Measurements from ENCODE around the gene TTC39A. TPM values are rescaled to one million over a fixed set of nuclear protein-coding genes. Genes with fewer than 3 reads are reported as not detected.
A peak's percentile ranks its signal among the peaks of the same experiment; 100 is the strongest.

Gene TTC39A
- total RNA-seq, 1 experiment from 2014 or later: 0.83 TPM

DNA sequence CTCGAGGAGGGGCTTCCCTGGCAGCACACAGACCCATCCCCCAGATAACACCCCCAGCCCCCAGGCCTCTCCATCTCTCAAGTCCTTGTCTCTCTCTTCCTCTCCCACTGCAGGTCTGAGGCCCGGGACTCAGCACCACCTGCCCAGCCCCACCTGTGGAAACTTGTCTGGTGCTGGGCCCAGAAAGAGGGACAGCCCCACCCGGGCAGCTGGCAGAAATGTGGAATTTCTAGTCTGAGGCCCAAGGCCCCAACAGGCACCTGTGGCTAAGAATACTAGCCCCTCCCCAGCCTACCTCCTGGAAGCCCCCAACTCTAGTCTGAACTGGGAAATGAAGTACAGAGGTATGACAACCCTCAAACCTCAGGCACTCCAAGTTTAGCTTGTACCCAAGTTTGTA, 15.4 kb downstream of the TTC39A start:
- DNase-seq (ENCODE audit: low spot score): no peak

DNA sequence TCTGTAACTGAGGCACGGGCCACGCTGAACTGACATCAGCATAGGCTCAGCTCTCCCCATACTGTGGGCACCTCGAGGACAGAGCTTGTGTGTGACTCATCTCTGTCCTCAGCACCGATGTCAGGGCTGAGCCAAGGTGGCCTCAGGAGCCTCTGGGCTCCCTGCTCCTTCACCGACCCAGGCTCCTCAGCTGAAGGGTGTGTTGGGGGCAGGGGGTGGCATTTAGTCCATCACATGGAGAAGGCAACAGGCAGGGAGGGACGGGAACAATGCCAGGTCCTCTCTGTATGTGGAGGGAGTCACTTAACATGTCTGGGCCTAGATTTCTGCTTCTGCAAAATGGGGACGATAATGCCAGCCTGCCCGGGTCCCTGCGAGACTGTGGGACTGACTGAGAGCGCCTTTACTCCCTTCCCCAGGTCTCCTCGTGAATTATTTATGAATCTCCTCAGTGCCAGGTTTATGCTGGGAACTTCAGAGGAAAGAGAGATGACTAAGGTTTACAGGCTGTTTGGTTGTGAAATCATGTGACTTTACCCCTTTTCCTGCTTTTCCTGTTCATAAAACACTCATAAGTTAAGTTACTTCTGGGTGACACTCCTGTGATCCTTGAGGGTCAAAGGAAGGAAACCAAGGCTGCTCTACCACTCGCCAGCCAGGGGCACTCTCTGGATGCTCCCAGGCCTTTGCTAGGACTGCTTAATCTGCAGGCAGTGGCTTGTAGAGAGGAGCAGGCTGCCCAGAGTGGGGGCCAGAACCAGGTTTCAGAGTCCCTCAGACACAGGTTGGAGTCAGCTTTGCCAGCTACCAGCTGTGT, 16.2 kb downstream of the TTC39A start:
- DNase-seq (ENCODE audit: low spot score): peak; percentile 77

DNA sequence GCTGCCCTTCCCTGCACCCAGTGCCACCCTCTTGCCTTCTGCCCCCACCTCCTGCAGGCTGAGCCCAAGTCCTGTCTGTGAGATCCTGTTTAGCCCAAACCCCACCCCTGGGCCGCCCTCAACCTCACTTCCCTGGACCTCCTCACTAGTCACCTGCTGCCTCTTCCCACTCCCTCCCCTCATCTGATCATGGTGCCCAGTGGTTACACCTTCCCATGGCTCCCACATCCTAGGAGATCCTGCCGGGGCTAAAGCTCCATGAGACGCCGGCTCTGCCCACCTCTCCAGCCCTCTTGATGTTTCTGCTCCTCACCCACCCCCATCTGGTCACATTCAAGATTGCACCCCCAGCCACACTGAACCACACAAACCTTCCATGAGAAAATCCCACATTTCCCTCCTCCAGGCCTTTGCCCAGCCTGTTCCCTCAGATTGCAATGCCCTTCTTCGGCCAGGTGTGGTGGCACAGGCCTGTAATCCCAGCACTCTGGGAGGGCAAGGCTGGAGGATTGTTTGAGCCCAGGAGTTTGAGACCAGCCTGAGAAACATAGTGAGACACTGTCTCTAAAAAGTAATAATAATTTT, 17.0 kb downstream of the TTC39A start:
- peak; percentile 66 for DNase-seq (ENCODE audit: low spot score)

DNA sequence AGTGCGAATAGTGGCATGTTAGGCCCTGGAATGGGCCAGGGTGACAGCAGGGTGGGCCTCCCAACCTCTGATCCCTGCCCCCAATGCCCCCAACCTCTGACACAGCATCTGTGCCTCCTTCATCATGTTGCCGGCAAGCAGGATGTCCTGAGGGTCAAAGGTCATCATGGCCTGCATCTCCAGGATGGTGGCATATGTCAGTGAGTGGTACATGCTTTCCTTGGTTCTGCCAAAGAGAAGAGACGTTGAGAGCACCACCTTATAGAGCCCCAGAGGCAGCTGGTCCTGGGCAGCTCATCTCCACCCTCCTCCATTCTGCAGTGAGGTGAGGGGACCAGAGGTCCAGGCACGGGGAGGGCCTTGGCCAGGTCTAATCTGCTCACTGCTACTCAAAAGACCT, 17.6 kb downstream of the TTC39A start:
- no peak for DNase-seq (ENCODE audit: low spot score)

DNA sequence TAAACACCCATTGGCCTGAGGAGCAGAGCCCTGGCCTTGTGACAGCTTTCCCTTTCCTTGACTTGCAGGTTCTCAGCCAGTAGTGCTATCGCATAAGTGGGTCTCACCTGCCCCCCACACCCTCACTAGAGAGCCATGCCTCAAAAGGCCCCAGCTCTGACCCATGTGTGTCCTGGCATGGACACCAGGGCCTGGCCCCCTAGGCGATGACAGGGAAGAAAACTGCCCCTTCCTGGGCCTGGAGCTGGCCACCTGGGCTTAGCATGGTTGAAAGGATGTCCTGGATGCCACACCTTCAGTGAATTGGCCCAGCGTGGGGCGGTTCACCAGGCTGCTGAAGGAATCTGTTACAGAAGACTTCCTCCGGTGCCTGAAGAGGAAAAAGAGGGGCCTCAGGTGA, 18.5 kb downstream of the TTC39A start:
- no peak for DNase-seq (ENCODE audit: low spot score)

DNA sequence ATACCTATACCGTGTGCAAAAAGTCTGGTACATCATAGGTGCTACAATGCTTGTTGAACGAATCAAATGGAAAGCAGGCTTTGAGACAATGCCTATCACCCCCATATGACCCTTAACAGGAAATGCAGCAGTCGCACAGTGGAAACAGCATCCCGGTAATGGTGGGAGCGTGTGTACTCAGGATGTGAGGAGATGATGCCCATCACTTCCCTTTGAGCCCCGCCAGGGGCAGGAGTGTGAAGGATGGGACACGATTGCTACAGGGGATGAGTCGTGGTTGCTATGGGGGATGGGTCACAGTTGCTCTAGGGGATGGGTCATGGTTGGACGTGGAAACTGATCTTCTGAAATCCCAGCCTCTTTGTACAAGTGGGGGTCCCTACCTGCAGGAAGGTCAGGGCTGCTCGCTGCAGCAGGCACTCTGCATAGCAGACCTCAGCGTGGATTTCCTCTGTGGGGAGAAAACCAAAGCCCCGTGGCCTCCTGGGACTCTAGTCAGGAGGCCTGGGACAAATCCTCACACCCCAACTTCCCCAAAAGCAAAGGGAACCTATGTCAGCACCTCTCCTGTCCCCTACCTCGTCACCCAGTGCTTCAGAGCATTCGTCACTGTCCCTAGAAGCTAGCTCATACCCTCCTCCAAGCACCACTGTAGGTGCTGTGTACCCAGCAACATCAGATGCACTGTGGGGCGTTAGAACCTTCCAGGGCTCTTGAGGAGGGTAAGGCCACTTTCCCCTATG, 19.3 kb downstream of the TTC39A start:
- no peak for DNase-seq (ENCODE audit: low spot score)

DNA sequence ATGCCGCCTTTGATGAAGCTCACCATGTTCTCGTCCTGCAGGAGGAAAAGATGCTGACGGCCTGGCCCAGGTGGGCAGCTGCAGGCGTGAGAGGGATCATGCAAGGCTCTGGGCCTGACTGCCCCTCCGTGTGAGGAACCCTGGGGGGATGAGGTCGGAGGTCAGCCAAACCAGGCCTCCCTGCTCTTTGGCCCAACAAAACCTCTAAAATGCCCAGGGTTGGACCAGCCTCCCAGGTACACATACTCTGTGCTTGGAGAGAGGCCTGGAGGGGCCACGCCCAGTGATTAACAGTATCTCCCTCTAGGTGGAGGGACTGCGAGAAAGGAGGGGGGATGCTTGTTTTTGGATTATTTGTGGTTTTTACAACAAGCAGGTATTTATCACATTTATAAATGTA, 21.1 kb downstream of the TTC39A start:
- no peak for DNase-seq (ENCODE audit: low spot score)

DNA sequence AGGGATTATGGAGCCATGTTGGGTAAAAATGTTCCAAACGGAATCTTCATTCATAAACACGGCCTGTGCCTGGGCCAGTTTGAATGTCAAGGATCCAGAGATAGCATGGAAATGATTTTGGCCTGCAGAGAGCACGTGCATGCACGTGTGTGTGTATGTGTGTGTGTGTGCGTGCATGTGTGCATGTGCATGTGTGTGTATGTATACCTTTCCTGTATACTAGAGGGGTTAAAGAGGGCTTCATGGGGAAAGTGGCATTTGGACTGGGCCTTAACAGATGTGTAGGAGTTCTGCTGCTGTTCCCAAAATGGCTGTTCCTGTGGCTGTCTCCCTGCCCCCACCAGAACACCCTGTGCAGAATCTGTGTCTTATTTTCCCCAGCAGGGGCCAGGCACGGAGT, 21.7 kb downstream of the TTC39A start:
- DNase-seq (ENCODE audit: low spot score): no peak

DNA sequence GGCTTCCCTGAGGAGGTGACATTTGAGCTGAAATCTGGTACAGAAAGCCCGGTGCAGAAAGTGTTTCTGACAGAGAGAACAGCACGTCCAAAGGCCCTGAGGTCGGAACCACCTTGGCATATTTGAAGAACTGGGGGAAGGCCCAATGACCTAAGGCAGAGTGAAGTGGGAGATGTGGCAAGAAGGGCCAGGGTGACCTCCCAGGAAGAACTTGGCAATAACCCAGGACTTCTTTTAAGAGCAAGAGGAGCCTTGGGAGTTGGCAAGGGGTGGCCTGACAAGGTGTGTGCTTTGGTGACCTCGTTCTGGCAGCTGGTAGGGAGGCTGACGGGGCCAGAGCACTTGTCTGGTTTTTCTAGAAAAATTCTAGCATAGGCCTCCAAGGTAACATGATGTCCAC, 23.4 kb downstream of the TTC39A start:
- no peak for DNase-seq (ENCODE audit: low spot score)

DNA sequence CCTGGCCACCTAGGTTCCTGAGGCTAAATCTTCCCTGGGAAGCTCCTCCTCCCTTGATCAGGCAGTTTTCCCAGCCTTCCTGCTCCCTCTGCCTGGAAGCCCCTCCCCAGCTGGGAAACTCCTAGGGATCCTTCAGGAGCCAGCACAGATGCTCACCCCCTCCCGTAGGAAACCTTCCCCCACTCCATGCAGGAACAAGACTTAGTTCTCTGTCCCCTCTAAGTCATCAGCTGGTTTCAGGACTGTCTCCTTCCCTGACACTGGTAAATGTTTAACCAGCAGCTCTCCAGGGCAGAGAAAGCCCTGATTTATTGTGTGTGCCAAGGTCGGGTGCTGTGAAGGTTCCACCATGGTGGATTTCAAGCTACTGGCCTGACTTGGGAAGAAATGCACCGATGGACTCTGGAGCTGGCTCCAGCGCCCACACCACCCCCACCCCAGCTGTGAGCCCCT, 25.0 kb downstream of the TTC39A start:
- DNase-seq (ENCODE audit: low spot score): no peak

DNA sequence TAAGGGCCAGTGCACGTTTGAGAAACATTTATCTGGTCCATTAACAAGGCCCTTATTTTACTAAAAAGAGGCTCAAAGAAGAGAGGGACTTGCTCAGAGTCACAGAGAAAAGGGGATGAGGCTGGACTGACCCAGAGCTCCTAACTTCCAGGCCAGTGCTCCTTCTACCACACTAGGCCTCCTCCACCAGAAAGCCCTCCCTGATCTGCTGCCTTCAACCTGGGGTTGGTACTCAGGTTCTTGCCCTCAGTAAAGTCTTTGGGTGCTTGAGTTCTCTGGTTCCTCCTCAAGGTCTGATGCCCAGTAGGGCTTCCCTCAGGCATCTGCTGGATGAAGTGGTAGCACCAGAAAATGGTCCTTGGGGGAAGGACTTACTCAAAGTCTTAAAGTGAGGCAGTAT, 26.0 kb downstream of the TTC39A start:
- no peak for DNase-seq (ENCODE audit: low spot score)

DNA sequence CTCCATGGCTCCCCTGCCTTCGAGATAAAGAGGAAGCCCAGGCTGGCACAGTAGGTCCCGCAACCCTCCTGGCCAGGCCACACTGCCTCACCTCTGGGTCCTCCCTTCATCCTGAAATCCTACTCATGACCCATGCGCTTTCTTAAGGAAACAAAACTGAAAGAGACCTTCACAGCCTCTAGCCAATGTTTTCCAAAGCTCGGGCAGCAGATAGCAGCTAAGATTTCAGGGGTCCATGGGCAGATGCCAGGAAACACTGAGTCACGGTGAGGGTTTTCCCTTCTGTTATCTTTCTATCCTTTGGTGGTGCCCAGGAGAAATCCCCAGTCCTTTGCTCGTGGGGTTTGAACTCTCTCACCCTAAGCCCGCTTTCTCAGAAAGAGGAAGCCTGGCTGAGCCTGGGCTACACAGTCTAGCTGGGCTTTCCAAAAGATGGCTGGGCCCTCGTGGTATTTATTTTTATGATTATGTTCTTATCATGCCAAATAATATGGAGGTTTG, 26.6 kb downstream of the TTC39A start:
- DNase-seq (ENCODE audit: low spot score): no peak

DNA sequence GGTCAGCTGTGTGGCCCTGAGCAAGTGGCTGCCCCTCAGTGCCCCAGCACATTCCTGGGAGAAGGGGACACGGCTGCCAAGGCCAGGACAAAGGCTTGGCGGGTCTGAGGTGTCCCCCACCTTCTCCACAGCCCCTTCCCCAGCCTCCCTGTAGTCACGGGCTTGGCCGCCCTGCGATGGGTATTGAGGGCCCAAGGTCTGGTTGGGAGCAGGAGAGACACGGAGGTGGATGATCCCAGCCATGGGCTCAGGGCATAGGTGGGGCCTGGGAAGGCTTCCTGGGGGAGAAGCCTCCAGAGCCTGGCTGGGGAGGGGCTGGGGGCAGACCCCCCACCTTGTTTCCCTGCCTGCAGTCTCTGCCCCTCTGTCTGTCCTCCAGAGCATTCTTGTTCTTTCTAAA, 27.0 kb downstream of the TTC39A start:
- DNase-seq (ENCODE audit: low spot score): no peak

DNA sequence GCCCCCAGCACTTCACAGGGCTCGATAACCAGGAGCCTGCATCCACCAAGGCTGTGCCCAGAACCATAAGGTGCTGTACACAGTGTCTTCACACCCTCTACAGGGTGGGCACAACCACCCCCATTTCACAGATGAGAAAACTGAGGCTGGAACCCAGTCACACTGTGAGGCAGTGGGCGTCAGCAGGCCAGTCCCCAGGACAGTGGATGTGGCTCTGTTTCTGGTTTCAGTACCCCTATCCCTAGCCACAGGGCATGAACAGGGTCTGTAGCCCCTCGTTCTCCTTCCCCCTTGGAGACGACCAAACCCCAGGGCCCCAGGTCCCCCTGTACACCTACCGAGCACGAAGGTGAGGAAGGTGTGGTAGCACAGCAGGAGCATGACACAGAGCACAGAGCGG, 27.6 kb downstream of the TTC39A start:
- peak; percentile 4 for DNase-seq (ENCODE audit: low spot score)

DNA sequence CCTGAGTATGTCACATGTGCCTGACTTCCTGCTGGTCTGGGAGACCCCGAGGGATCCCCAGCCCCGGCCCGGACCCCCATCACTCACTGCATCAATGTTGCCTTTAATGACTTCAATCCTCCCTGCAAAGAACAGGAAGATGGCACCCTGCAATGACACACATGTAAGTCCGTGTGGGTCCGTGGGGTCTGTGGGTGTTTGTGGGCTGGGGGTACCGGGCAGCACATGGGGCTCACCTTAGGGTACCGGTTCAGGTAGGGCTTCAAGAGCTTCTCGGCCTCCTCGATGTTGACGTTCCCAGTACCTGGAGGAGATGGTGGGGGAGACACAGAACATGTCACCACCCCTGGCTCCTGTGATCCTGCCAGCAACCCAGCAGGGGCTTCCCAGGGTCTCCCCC, 28.1 kb downstream of the TTC39A start:
- peak; percentile 1 for DNase-seq (ENCODE audit: low spot score)

DNA sequence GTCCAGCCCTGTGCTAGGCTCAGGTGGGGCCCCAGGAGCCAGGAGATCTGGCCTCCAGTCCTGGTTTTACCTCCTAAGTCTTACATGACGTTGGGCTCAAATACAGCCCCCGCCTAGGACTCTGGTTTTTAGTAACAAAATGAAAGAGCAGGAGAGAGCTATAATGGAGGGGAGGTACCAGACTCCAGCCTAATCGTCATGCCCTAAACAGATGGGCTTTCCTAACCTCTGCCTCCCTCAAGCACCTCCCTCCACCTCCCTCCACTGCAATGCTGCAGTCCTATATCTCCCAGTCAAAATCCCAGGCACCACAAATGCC, 28.6 kb downstream of the TTC39A start:
- peak; percentile 11 for DNase-seq (ENCODE audit: low spot score)

DNA sequence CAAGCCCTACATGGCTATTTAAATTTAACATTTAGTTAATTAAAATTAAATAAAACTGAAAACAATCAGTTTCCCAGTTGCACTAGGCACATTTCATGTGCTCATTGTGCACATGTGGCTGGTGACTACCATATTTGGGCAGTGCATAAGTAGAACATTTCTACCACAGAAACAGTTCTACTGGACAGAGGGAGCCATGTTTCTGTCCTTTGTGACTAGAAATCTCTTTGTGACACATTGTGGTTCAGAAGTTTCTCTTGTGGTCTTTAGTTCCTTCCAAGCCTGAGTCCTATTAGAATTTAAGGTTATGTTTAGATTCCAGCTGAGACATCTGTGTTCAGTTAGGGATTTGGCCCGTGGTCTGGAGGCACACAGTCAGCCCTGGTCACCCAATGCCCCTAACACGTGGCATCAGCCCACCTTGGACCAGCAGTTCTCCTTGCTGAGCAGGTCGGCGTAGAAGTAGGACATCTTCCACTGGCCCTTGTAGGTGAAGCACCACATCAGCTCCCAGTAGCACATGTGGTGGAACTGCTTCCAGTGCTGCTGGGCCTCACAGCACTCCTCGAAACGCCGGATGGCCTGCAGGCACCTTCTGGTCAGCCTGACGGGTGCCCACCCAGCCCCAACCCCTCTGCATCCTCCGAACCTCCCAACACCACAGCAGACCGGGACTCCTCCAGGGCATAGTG, 29.1 kb downstream of the TTC39A start:
- peak; percentile 17 for DNase-seq (ENCODE audit: low spot score)

DNA sequence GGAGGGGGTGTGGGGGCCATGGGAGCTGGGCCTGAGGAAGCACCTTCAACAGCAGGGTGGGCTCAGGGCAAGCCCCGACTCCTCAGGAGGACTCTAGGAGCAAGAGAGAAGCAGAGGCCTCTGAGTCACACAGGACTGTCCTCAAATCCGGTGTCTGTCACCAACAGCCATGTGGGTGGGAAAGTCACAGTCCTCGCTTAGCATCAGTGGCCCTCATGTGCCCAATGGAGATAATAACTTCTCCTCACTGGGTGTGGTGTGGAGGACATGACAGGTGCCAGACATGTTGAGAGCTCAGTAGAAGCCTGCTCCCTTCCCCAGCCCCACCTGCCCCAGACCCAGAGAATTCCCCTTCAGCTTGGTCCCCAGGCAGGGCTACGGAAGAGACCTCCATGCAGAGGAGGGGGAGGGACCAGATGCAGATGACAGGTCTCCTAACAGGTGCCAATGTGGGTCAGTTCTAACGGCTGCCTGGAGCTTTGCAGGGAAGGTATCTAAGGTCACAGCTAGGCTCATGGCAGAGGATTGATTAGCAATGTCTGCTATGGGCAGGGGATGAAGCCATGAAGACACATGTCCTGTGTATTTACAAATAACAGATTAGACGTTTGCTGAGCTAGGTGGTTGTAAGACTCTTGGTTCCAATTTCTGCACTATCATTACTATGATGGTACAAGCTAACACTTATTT, 30.2 kb downstream of the TTC39A start:
- DNase-seq (ENCODE audit: low spot score): peak; percentile 2

DNA sequence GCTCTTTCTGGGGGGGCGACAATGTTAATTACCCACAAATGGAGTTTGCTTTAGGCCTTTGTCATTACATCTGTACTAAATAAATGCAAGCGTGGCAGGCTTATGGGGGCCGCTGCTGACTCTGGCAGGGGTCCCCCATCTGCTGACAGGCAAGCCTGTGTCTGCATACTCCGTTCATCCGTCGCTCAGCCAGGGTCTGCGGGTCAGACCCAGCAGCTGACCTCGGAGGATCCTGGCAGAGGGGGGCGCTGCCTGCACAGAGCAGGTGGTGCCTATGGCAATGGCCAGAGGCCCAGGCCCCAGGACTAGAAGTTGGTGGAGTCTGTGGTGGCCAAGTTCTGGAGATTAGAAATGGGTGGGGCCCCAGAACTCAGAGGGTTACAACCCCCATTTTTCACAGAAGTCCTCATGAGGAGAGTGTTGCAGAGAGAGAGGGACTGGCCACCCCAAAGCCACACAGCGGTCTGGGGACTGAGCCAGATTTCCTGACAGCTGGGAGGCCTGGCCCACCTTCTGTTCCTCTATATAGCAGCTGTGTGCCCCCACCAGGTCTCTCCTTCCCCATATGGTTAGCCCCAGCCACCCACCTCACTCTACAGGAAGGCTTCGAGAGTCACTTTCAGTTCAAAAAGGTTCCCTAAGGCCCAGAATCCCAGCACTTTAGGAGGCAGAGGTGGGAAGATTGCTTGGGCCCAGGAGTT, 31.0 kb downstream of the TTC39A start:
- peak; percentile 2 for DNase-seq (ENCODE audit: low spot score)

DNA sequence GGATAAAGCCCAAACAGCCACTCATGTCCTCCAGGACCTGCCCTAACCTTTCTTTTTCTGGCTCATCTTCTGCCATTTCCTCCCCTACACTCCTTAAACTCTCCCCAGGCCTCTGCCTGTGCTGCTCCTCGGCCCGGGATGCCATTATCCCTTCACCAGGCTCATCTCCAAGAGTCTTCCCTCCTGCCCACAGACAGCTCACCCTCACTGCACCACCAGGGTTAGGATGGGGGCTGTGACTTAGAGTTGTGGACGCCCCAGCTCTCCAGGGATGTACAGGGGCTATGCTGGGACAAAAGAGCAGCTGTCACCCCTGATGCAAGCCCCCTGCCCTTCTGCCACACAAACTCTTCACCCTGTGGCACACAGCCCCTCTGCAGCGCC, 32.0 kb downstream of the TTC39A start:
- peak; percentile 3 for DNase-seq (ENCODE audit: low spot score)

Measured in H4 (cell line).